SK-N-SH (cell line): Measurements from ENCODE around the gene PCNX2. TPM values are rescaled to one million over a fixed set of nuclear protein-coding genes. Genes with fewer than 3 reads are reported as not detected.

ENCODE experiments used
- CTCF ChIA-PET: fragments of 300-600, 350-600 bp; formaldehyde crosslinking; extraction: SDS; loops from one replicate; lab custom pipeline; 2021; lab: Yijun Ruan, JAX
- POLR2A ChIA-PET: fragments of 350-600 bp; sonication (Branson Sonifier 250); formaldehyde crosslinking; extraction: SDS; loops from one replicate; lab custom pipeline; 2020; ENCODE audit warnings: antibody characterized with exemption, inconsistent platforms; lab: Yijun Ruan, JAX
- DNase-seq: peaks from one replicate; pipeline ENCODE4 v3.0.0; 2012
- H2AFZ ChIP-seq: fragments of 200-600 bp; sonication (generic); 2 replicates; pipeline ENCODE4 v1.8.1; 2016; ENCODE audit warnings: antibody characterized with exemption, mild to moderate bottlenecking, low read depth
- H3F3A ChIP-seq: fragments of 200-600 bp; sonication (generic); replicated peaks from 2 replicates; pipeline ENCODE3; 2016; ENCODE audit warnings: antibody characterized with exemption, mild to moderate bottlenecking; ENCODE audit not compliant: insufficient read depth
- H3K27ac ChIP-seq, 2 experiments: fragments of 200-500 bp in 1 of 2; fragments of 200-600 bp in 1 of 2; sonication (Bioruptor generic) in 1 of 2; sonication (generic), shearing (Covaris generic) in 1 of 2; 2 replicates each; pipeline versions ENCODE4 v1.5.1 to v1.6.1; 2014 to 2016; ENCODE audit warnings: low read depth in 2 of 2, inconsistent platforms in 1 of 2, low read length in 1 of 2, mild to moderate bottlenecking in 1 of 2, mixed read lengths in 1 of 2
- H3K27me3 ChIP-seq: fragments of 200-600 bp; sonication (generic), shearing (Covaris generic); 2 replicates; pipeline ENCODE4 v1.6.1; 2016; ENCODE audit warnings: mixed run types; ENCODE audit not compliant: insufficient read depth
- H3K36me3 ChIP-seq, 2 experiments: fragments of 200-500 bp in 1 of 2; fragments of 200-600 bp in 1 of 2; sonication (Bioruptor generic) in 1 of 2; sonication (generic) in 1 of 2; replicated peaks in 1 of 2; 2 replicates each; pipeline versions ENCODE3 to v1.5.1; 2014 to 2016; ENCODE audit warnings: low read length in 1 of 2, mild to moderate bottlenecking in 1 of 2; ENCODE audit not compliant: insufficient read depth in 2 of 2, control insufficient read depth in 1 of 2
- H3K4me1 ChIP-seq, 2 experiments: fragments of 200-500 bp in 1 of 2; fragments of 200-600 bp in 1 of 2; sonication (Bioruptor generic) in 1 of 2; sonication (generic), shearing (Covaris generic) in 1 of 2; 2 replicates each; pipeline versions ENCODE4 v1.5.1 to v1.6.1; 2014 to 2016; ENCODE audit warnings: low read depth in 1 of 2, low read length in 1 of 2, mixed run types in 1 of 2; ENCODE audit not compliant: insufficient read depth in 2 of 2, control insufficient read depth in 1 of 2
- H3K4me2 ChIP-seq: fragments of 200-600 bp; sonication (generic), shearing (Covaris generic); 2 replicates; pipeline ENCODE4 v1.6.1; 2017; ENCODE audit warnings: mixed run types
- H3K4me3 ChIP-seq, 2 experiments: fragments of 200-500 bp in 1 of 2; fragments of 200-600 bp in 1 of 2; sonication (Bioruptor generic) in 1 of 2; sonication (generic), shearing (Covaris generic) in 1 of 2; 2 replicates each; pipeline versions ENCODE4 v1.5.1 to v1.8.1; 2014 to 2016; ENCODE audit warnings: low read depth in 2 of 2, inconsistent platforms in 1 of 2, low read length in 1 of 2, mild to moderate bottlenecking in 1 of 2, mixed read lengths in 1 of 2, moderate library complexity in 1 of 2
- H3K79me2 ChIP-seq: fragments of 200-600 bp; sonication (generic); 2 replicates; pipeline ENCODE4 v1.8.1; 2017; ENCODE audit warnings: mild to moderate bottlenecking; ENCODE audit not compliant: insufficient read depth
- H3K9ac ChIP-seq: fragments of 200-600 bp; sonication (generic); 2 replicates; pipeline ENCODE4 v1.6.1; 2017; ENCODE audit warnings: mixed run types
- H3K9me2 ChIP-seq: fragments of 200-600 bp; sonication (generic); 2 replicates; pipeline ENCODE4 v1.6.1; 2017; ENCODE audit warnings: mixed run types
- H3K9me3 ChIP-seq: fragments of 200-600 bp; sonication (generic); 2 replicates; pipeline ENCODE4 v1.6.1; 2017; ENCODE audit warnings: mixed run types, mild to moderate bottlenecking, moderate library complexity
- H4K20me1 ChIP-seq: fragments of 200-600 bp; sonication (generic); 2 replicates; pipeline ENCODE4 v1.6.1; 2017; ENCODE audit warnings: mild to moderate bottlenecking, mixed run types; ENCODE audit not compliant: insufficient read depth
- CHD2 ChIP-seq: fragments of 150-350 bp; IDR thresholded peaks from 2 replicates; pipeline ENCODE4 v1.6.1; 2018; ENCODE audit warnings: low read length; ENCODE audit not compliant: partially characterized antibody
- CTCF ChIP-seq: fragments of 200-600 bp; sonication (generic); IDR thresholded peaks from 2 replicates; pipeline ENCODE4 v1.6.1; 2017; ENCODE audit warnings: antibody characterized with exemption, mild to moderate bottlenecking, moderate library complexity
- ELF1 ChIP-seq: IDR thresholded peaks from 2 replicates; pipeline ENCODE4 v1.4.0; 2012
- EP300 ChIP-seq, 2 experiments: IDR thresholded peaks; 2 replicates each; pipeline versions ENCODE4 v1.4.0 to v1.6.1; 2012; ENCODE audit warnings: borderline replicate concordance in 1 of 2, low read depth in 1 of 2, low read length in 1 of 2
- EZH2phosphoT487 ChIP-seq: fragments of 200-600 bp; sonication (generic); IDR thresholded peaks from 2 replicates; pipeline ENCODE4 v1.6.1; 2017; ENCODE audit warnings: low read depth, mixed run types, mild to moderate bottlenecking, antibody characterized with exemption, moderate library complexity, borderline replicate concordance
- FOSL2 ChIP-seq: IDR thresholded peaks from 2 replicates; pipeline ENCODE4 v1.4.0; 2012; ENCODE audit warnings: low read depth, mild to moderate bottlenecking, moderate library complexity, borderline replicate concordance
- FOXJ3 ChIP-seq: sonication (generic); formaldehyde crosslinking; IDR thresholded peaks from 2 replicates; pipeline ENCODE4 v1.5.1; 2020; ENCODE audit warnings: mild to moderate bottlenecking, missing genetic modification reagents
- FOXM1 ChIP-seq: IDR thresholded peaks from 2 replicates; pipeline ENCODE4 v1.4.0; 2012; ENCODE audit warnings: low read depth, mild to moderate bottlenecking
- GABPA ChIP-seq: IDR thresholded peaks from 2 replicates; pipeline ENCODE4 v1.4.0; 2012; ENCODE audit warnings: low read depth, mild to moderate bottlenecking
- GATA2 ChIP-seq: sonication (generic); formaldehyde crosslinking; IDR thresholded peaks from 2 replicates; pipeline ENCODE4 v1.5.0; 2020; ENCODE audit warnings: mild to moderate bottlenecking, missing genetic modification reagents
- IRF3 ChIP-seq: fragments of 150-350 bp; IDR thresholded peaks from 2 replicates; pipeline ENCODE4 v1.6.1; 2016; ENCODE audit warnings: mild to moderate bottlenecking, low read depth, low read length
- JUND ChIP-seq: IDR thresholded peaks from 2 replicates; pipeline ENCODE4 v1.4.0; 2012
- MEF2A ChIP-seq: IDR thresholded peaks from 2 replicates; pipeline ENCODE4 v1.4.0; 2012; ENCODE audit warnings: low read depth, borderline replicate concordance
- MXI1 ChIP-seq: IDR thresholded peaks from 2 replicates; pipeline ENCODE4 v1.6.1; 2012; ENCODE audit warnings: mild to moderate bottlenecking, low read depth, low read length, improper control_type of control experiment
- NRF1 ChIP-seq: IDR thresholded peaks from 2 replicates; pipeline ENCODE4 v1.6.1; 2012; ENCODE audit warnings: low read depth, mild to moderate bottlenecking, low read length
- POLR2AphosphoS5 ChIP-seq: IDR thresholded peaks from 2 replicates; pipeline ENCODE4 v1.6.1; 2012; ENCODE audit warnings: low read depth, low read length
- RAD21 ChIP-seq: IDR thresholded peaks from 2 replicates; pipeline ENCODE4 v1.6.1; 2012; ENCODE audit warnings: mild to moderate bottlenecking, low read length
- RFX5 ChIP-seq: IDR thresholded peaks from 2 replicates; pipeline ENCODE4 v1.6.1; 2012; ENCODE audit warnings: mild to moderate bottlenecking, improper control_type of control experiment, low read length
- RXRA ChIP-seq: IDR thresholded peaks from 2 replicates; pipeline ENCODE4 v1.4.0; 2012; ENCODE audit warnings: low read depth, mild to moderate bottlenecking, borderline replicate concordance
- SIN3A ChIP-seq: IDR thresholded peaks from 2 replicates; pipeline ENCODE4 v1.6.1; 2012; ENCODE audit warnings: low read depth, mild to moderate bottlenecking, low read length, moderate library complexity, borderline replicate concordance
- SMC3 ChIP-seq: IDR thresholded peaks from 2 replicates; pipeline ENCODE4 v1.6.1; 2012; ENCODE audit warnings: low read depth, low read length, improper control_type of control experiment
- TCF12 ChIP-seq: IDR thresholded peaks from 2 replicates; pipeline ENCODE4 v1.4.0; 2012
- TEAD4 ChIP-seq: IDR thresholded peaks from 2 replicates; pipeline ENCODE4 v1.4.0; 2012; ENCODE audit warnings: mild to moderate bottlenecking, borderline replicate concordance; ENCODE audit not compliant: insufficient read depth
- YY1 ChIP-seq: IDR thresholded peaks from 2 replicates; pipeline ENCODE4 v1.4.0; 2012; ENCODE audit warnings: low read depth, mild to moderate bottlenecking
- WGBS: methylation state at CpG from one replicate; pipeline ENCODE4 v1.1.6; 2017; ENCODE audit warnings: low lambda C conversion rate; 5-methylcytosine and 5-hydroxymethylcytosine counted together
- polyA plus RNA-seq, 3 experiments: library from polyadenylated mRNA; depleted of rRNA; stranded (reverse); fragments of >200 nt; gene quantifications; 2 replicates each; pipeline ENCODE4 v1.2.3, GENCODE V29; 2012
- TF ChIP-seq, protein P1 (sequence below): fragments of 150-350 bp; IDR thresholded peaks from 2 replicates; pipeline ENCODE4 v1.6.1; 2017; ENCODE audit warnings: antibody characterized with exemption, low read length, low read depth, borderline replicate concordance
- TF ChIP-seq, protein P2 (sequence below): IDR thresholded peaks from 2 replicates; pipeline ENCODE4 v1.4.0; 2012; ENCODE audit warnings: low read depth, borderline replicate concordance

PCNX2 gene
- polyA plus RNA-seq, 1 of the 3 experiments (the other 2 are of a cell fraction): 10.6 TPM

- H3K27ac ChIP-seq: peak overlapping the region in 1 of 2 experiments; percentile 82; a peak in 2 of 4 replicates
- H3K9me3 ChIP-seq: peaks cover 11% of the 10 kb centered on the region
- H3K4me1 ChIP-seq: peaks cover 0 to 46% of the 10 kb centered on the region in 2 experiments; a peak in 2 of 4 replicates
- no peak overlapping the region for H3K9ac ChIP-seq
- no peaks in the 10 kb centered on the region for H3K9me2 ChIP-seq
- 56% methylated on average over 8 of the region's 8 CpGs for WGBS
- H3F3A ChIP-seq: no peaks in the 10 kb centered on the region
- H4K20me1 ChIP-seq: no peaks in the 10 kb centered on the region
- no peaks in the 10 kb centered on the region for H3K79me2 ChIP-seq
- ChIA-PET CTCF (interaction anchor here (0.8 to 3.7 kb wide), 4 partner anchors 8 to 25 kb away, joined by 3 to 15 read pairs (median 4); no protein-coding TSS in a partner anchor), POLR2A (no interaction called here)
- no peak overlapping the region for H3K4me3 ChIP-seq
- H2AFZ ChIP-seq: no peak overlapping the region
- peak; percentile 74 for DNase-seq
- peaks cover 26 to 46% of the 10 kb centered on the region in 2 experiments for H3K36me3 ChIP-seq
- H3K4me2 ChIP-seq: no peak overlapping the region
- no peaks in the 10 kb centered on the region for H3K27me3 ChIP-seq
- peak in 1 of 2 experiments; percentile 89; a peak in 2 of 4 replicates for TF ChIP-seq EP300 (IDR thresholded peaks at IDR 0.05; ENCODE audit: borderline replicate concordance in 1 of 2, low read depth in 1 of 2, low read length in 1 of 2)
- TF ChIP-seq JUND: no peak
- TF ChIP-seq MEF2A: no peak
- no peak for TF ChIP-seq YY1
- no peak for TF ChIP-seq IRF3
- no peak for TF ChIP-seq SMC3
- TF ChIP-seq GABPA: no peak
- no peak for TF ChIP-seq EZH2phosphoT487
- peak; percentile 34; the same call in 1 of the 2 replicates for TF ChIP-seq POLR2AphosphoS5
- TF ChIP-seq FOXJ3 (CRISPR knock-in tag): peak; percentile 91
- TF ChIP-seq RXRA: no peak
- TF ChIP-seq RFX5: no peak
- no peak for TF ChIP-seq ELF1
- TF ChIP-seq CTCF: no peak
- TF ChIP-seq NRF1: no peak
- 0 out of 2 replicates have a peak, but pooled peaks have one; percentile 17 for TF ChIP-seq RAD21
- TF ChIP-seq, protein P1, sequence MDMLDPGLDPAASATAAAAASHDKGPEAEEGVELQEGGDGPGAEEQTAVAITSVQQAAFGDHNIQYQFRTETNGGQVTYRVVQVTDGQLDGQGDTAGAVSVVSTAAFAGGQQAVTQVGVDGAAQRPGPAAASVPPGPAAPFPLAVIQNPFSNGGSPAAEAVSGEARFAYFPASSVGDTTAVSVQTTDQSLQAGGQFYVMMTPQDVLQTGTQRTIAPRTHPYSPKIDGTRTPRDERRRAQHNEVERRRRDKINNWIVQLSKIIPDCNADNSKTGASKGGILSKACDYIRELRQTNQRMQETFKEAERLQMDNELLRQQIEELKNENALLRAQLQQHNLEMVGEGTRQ: no peak
- TF ChIP-seq GATA2 (CRISPR knock-in tag): peak; percentile 82
- TF ChIP-seq, protein P2, sequence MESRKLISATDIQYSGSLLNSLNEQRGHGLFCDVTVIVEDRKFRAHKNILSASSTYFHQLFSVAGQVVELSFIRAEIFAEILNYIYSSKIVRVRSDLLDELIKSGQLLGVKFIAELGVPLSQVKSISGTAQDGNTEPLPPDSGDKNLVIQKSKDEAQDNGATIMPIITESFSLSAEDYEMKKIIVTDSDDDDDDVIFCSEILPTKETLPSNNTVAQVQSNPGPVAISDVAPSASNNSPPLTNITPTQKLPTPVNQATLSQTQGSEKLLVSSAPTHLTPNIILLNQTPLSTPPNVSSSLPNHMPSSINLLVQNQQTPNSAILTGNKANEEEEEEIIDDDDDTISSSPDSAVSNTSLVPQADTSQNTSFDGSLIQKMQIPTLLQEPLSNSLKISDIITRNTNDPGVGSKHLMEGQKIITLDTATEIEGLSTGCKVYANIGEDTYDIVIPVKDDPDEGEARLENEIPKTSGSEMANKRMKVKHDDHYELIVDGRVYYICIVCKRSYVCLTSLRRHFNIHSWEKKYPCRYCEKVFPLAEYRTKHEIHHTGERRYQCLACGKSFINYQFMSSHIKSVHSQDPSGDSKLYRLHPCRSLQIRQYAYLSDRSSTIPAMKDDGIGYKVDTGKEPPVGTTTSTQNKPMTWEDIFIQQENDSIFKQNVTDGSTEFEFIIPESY: no peak
- TF ChIP-seq TCF12: peak; percentile 56; the same call in 1 of the 2 replicates
- TF ChIP-seq CHD2: peak; percentile 76
- TF ChIP-seq FOSL2: no peak
- no peak for TF ChIP-seq FOXM1
- peak; percentile 92 for TF ChIP-seq MXI1
- no peak for TF ChIP-seq SIN3A
- no peak for TF ChIP-seq TEAD4
Observed at GRCh38 chr1:232978091-232978634, 317.4 kb downstream of the PCNX2 start.
